Heart left ventricle (tissue), 13 donors: ENCODE results near the gene TTC7B.

Source experiments
- POLR2A ChIP-seq, 2 donors: fragments of 450-650 bp; IDR thresholded peaks; one replicate each; pipeline ENCODE4 v1.6.1; 2017; ENCODE audit warnings: antibody characterized with exemption in 2 of 2, mild to moderate bottlenecking in 2 of 2, moderate library complexity in 2 of 2
- TF ChIP-seq, protein P1 (sequence below), 12 donors: fragments of 200-600 bp; sonication (generic) in 4 of 12; IDR thresholded peaks; one replicate each; pipeline versions ENCODE4 v1.5.0 to v1.8.0; 2018 to 2022; ENCODE audit warnings: antibody characterized with exemption in 12 of 12, mild to moderate bottlenecking in 5 of 12
- donor health status: ischemic (EF 13 %, LVEDD 7.1; RV severe dilation, severe dysfunction).
- donor health status: DM: no; HTN: yes; CAD: no.
- donor health status: DM: no; HTN: no; CAD: no.
- donor health status: ischemic (EF 25% LVEDD 6.9; RV normal size, moderate dysfunction).
- donor health status: ischemic (EF 25% LVEDD 5.7; RV mildly dilated, moderate dysfunction).
- donor health status: ischemic (EF 35%, LVEDD 5.7; RV mildly dilated, moderate dysfunction).
- donor health status: nonischemic (EF 11% LVEDD 7.7; RV severe dilation, severe dysfunction).
- donor health status: DM: yes; HTN: yes; CAD: no.
- donor health status: PGD.
- donor health status: ischemic (EF 29% LVEDD 5.4; RV normal size, mild dysfunction).
- donor health status: nonischemic (EF 23%, LVEDD 6.1; RV moderate dilation, normal function).

DNA sequence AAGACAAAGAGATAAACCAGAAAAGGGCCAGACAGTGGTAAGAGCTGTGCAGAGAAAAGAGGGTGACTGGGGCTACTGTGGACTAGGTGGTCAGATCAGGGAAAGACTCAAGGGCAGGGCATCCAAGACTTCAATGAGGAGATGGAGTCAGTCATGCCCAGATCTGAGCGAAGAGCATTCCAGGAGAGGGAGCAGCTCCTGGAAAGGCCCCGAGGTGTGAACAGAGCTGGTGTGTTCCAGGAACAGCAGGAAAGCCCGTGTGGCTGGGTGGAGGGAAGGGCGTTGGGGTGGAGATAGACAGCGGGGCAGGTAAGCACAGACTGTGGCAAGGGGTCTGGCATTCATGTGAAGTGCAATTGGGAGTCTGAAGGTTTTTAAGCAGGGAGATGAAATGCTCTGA is 16.8 kb downstream of the TTC7B start:
- TF ChIP-seq, protein P1, sequence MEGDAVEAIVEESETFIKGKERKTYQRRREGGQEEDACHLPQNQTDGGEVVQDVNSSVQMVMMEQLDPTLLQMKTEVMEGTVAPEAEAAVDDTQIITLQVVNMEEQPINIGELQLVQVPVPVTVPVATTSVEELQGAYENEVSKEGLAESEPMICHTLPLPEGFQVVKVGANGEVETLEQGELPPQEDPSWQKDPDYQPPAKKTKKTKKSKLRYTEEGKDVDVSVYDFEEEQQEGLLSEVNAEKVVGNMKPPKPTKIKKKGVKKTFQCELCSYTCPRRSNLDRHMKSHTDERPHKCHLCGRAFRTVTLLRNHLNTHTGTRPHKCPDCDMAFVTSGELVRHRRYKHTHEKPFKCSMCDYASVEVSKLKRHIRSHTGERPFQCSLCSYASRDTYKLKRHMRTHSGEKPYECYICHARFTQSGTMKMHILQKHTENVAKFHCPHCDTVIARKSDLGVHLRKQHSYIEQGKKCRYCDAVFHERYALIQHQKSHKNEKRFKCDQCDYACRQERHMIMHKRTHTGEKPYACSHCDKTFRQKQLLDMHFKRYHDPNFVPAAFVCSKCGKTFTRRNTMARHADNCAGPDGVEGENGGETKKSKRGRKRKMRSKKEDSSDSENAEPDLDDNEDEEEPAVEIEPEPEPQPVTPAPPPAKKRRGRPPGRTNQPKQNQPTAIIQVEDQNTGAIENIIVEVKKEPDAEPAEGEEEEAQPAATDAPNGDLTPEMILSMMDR (IDR thresholded peaks at IDR 0.05): no peak
- TF ChIP-seq POLR2A (IDR thresholded peaks at IDR 0.05): no peak
